ENCODE data around the gene CCDC70.
A peak's percentile ranks its signal among the peaks of the same experiment; 100 is the strongest.

The CCDC70 gene

GRCh38 chr13:51829568-51829899, 32.2 kb upstream of the CCDC70 start:
- no peak for DNase-seq (ENCODE audit: low read depth)

GRCh38 chr13:51831519-51831918, 30.2 kb upstream of the CCDC70 start:
- DNase-seq (ENCODE audit: low read depth) = no peak

GRCh38 chr13:51832471-51833152, 29.2 kb upstream of the CCDC70 start:
- DNase-seq (ENCODE audit: low read depth) = no peak

GRCh38 chr13:51833980-51834379, 27.8 kb upstream of the CCDC70 start:
- no peak for DNase-seq (ENCODE audit: low read depth)

GRCh38 chr13:51834581-51835171, 27.1 kb upstream of the CCDC70 start:
- DNase-seq (ENCODE audit: low read depth) = no peak

GRCh38 chr13:51837016-51837415, 24.8 kb upstream of the CCDC70 start:
- no peak for DNase-seq (ENCODE audit: low read depth)

- DNase-seq (ENCODE audit: low read depth) = peak; percentile 74
Observed at GRCh38 chr13:51838240-51838846, 23.4 kb upstream of the CCDC70 start.

- DNase-seq (ENCODE audit: low read depth) = no peak
Observed at GRCh38 chr13:51839711-51840540, 21.8 kb upstream of the CCDC70 start.

GRCh38 chr13:51840917-51841316, 20.9 kb upstream of the CCDC70 start:
- DNase-seq (ENCODE audit: low read depth) = no peak

- DNase-seq (ENCODE audit: low read depth) = no peak
Observed at GRCh38 chr13:51841732-51842131, 20.0 kb upstream of the CCDC70 start.

- DNase-seq (ENCODE audit: low read depth) = no peak
Observed at GRCh38 chr13:51843529-51843928, 18.2 kb upstream of the CCDC70 start.

- DNase-seq (ENCODE audit: low read depth) = peak; percentile 17
Observed at GRCh38 chr13:51844862-51845573, 16.8 kb upstream of the CCDC70 start, which contains the start of gene TMEM272. Gene TMEM272, minus strand, starts transcription at chr13:51845177. Its CDS starts 6,647 bp downstream, at chr13:51838530.

GRCh38 chr13:51845574-51846318, 16.0 kb upstream of the CCDC70 start:
- DNase-seq (ENCODE audit: low read depth) = no peak

GRCh38 chr13:51846756-51847155, 15.0 kb upstream of the CCDC70 start:
- no peak for DNase-seq (ENCODE audit: low read depth)

GRCh38 chr13:51848674-51849073, 13.1 kb upstream of the CCDC70 start:
- peak; percentile 73 for DNase-seq (ENCODE audit: low read depth)

- DNase-seq (ENCODE audit: low read depth) = peak; percentile 74
Observed at GRCh38 chr13:51849145-51850101, 12.3 kb upstream of the CCDC70 start.

GRCh38 chr13:51856027-51856736, 5.6 kb upstream of the CCDC70 start:
- DNase-seq (ENCODE audit: low read depth) = no peak

GRCh38 chr13:51856998-51857397, 4.8 kb upstream of the CCDC70 start:
- no peak for DNase-seq (ENCODE audit: low read depth)

All from iris pigment epithelial cell (primary cell).